Endothelial cell (in vitro differentiated cells): Measurements from ENCODE around the gene MCM3. TPM values are rescaled to one million over a fixed set of nuclear protein-coding genes. Genes with fewer than 3 reads are reported as not detected.

Source experiments
- DNase-seq: peaks from one replicate; pipeline ENCODE4 v3.0.0; 2021; ENCODE audit warnings: low spot score
- H3K27ac Mint-ChIP-seq: one replicate; pipeline ENCODE4 v1.8.0; 2021; ENCODE audit warnings: mixed read lengths, inconsistent platforms; ENCODE audit not compliant: unreplicated experiment
- H3K27me3 Mint-ChIP-seq: one replicate; pipeline ENCODE4 v1.8.0; 2021; ENCODE audit warnings: mild to moderate bottlenecking, moderate library complexity, mixed read lengths, inconsistent platforms; ENCODE audit not compliant: unreplicated experiment
- H3K36me3 Mint-ChIP-seq: one replicate; pipeline ENCODE4 v1.8.0; 2021; ENCODE audit warnings: mild to moderate bottlenecking, low read depth, mixed read lengths, inconsistent platforms; ENCODE audit not compliant: unreplicated experiment
- H3K4me1 Mint-ChIP-seq: one replicate; pipeline ENCODE4 v1.8.0; 2021; ENCODE audit warnings: mild to moderate bottlenecking, mixed read lengths, inconsistent platforms; ENCODE audit not compliant: unreplicated experiment
- H3K4me3 Mint-ChIP-seq: one replicate; pipeline ENCODE4 v1.8.0; 2021; ENCODE audit warnings: mild to moderate bottlenecking, mixed read lengths, inconsistent platforms; ENCODE audit not compliant: unreplicated experiment
- H3K9me3 Mint-ChIP-seq: one replicate; pipeline ENCODE4 v1.8.0; 2021; ENCODE audit warnings: mixed read lengths, inconsistent platforms; ENCODE audit not compliant: unreplicated experiment
- CTCF ChIP-seq: fragments of 200-600 bp; sonication (generic); IDR thresholded peaks from one replicate; pipeline ENCODE4 v1.5.0; 2021; ENCODE audit warnings: antibody characterized with exemption; ENCODE audit not compliant: unreplicated experiment
- total RNA-seq: library from RNA; stranded (reverse); fragmentation: NEBNext Ultra II Directional; extraction: Animal tissue kit (Norgen Biotek cat#: 25700); gene quantifications from one replicate; pipeline ENCODE4 v1.2.1, GENCODE V29; 2021; ENCODE audit not compliant: unreplicated experiment

The MCM3 gene
- total RNA-seq, 1 donor from 2014 or later, result 50.0 TPM

GRCh38 chr6:52317841-52318581, 33.5 kb upstream of the MCM3 start:
- H3K36me3 Mint-ChIP-seq, result no peaks in the 10 kb centered on the region
- H3K4me3 Mint-ChIP-seq, result no peak overlapping the region
- H3K27ac Mint-ChIP-seq, result no peak overlapping the region
- TF ChIP-seq CTCF, result no peak
- peaks cover under 1% of the 10 kb centered on the region for H3K4me1 Mint-ChIP-seq
- H3K9me3 Mint-ChIP-seq, result no peaks in the 10 kb centered on the region
- no peak for DNase-seq
- peaks cover 2% of the 10 kb centered on the region for H3K27me3 Mint-ChIP-seq

- H3K27ac Mint-ChIP-seq, result no peak overlapping the region
- DNase-seq, result no peak
- H3K4me1 Mint-ChIP-seq, result peaks cover 7% of the 10 kb centered on the region
- H3K27me3 Mint-ChIP-seq, result peaks cover 2% of the 10 kb centered on the region
- no peaks in the 10 kb centered on the region for H3K36me3 Mint-ChIP-seq
- TF ChIP-seq CTCF, result no peak
- H3K9me3 Mint-ChIP-seq, result no peaks in the 10 kb centered on the region
- H3K4me3 Mint-ChIP-seq, result no peak overlapping the region
Observed at GRCh38 chr6:52317211-52317610, 32.7 kb upstream of the MCM3 start.

GRCh38 chr6:52314752-52315151, 30.2 kb upstream of the MCM3 start:
- H3K9me3 Mint-ChIP-seq, result no peaks in the 10 kb centered on the region
- H3K36me3 Mint-ChIP-seq, result no peaks in the 10 kb centered on the region
- DNase-seq, result no peak
- no peak overlapping the region for H3K4me3 Mint-ChIP-seq
- H3K4me1 Mint-ChIP-seq, result peaks cover 10% of the 10 kb centered on the region
- no peak for TF ChIP-seq CTCF
- no peak overlapping the region for H3K27ac Mint-ChIP-seq
- H3K27me3 Mint-ChIP-seq, result peaks cover 2% of the 10 kb centered on the region

GRCh38 chr6:52312461-52312860, 27.9 kb upstream of the MCM3 start:
- peaks cover 20% of the 10 kb centered on the region for H3K4me1 Mint-ChIP-seq
- no peaks in the 10 kb centered on the region for H3K9me3 Mint-ChIP-seq
- H3K36me3 Mint-ChIP-seq, result no peaks in the 10 kb centered on the region
- H3K27ac Mint-ChIP-seq, result no peak overlapping the region
- no peak overlapping the region for H3K4me3 Mint-ChIP-seq
- no peak for TF ChIP-seq CTCF
- H3K27me3 Mint-ChIP-seq, result no peaks in the 10 kb centered on the region
- DNase-seq, result no peak

GRCh38 chr6:52310932-52311331, 26.4 kb upstream of the MCM3 start:
- Mint-ChIP-seq H3K27ac (no peak overlapping the region), H3K27me3 (no peaks in the 10 kb centered on the region), H3K4me1 (peaks cover 24% of the 10 kb centered on the region), H3K9me3 (no peaks in the 10 kb centered on the region), H3K4me3 (no peak overlapping the region), H3K36me3 (no peaks in the 10 kb centered on the region)
- DNase-seq, result no peak
- no peak for TF ChIP-seq CTCF
